Erythroblast (primary cell): ENCODE results near the gene TTC16.

Source experiments
- GATA1 ChIP-seq: IDR thresholded peaks from 2 replicates; pipeline ENCODE4 v1.6.1; 2011; ENCODE audit warnings: low read depth, mild to moderate bottlenecking, control low read depth, low read length, moderate library complexity
- POLR2A ChIP-seq: IDR thresholded peaks from 2 replicates; pipeline ENCODE4 v1.6.1; 2011; ENCODE audit warnings: mild to moderate bottlenecking, low read length

DNA sequence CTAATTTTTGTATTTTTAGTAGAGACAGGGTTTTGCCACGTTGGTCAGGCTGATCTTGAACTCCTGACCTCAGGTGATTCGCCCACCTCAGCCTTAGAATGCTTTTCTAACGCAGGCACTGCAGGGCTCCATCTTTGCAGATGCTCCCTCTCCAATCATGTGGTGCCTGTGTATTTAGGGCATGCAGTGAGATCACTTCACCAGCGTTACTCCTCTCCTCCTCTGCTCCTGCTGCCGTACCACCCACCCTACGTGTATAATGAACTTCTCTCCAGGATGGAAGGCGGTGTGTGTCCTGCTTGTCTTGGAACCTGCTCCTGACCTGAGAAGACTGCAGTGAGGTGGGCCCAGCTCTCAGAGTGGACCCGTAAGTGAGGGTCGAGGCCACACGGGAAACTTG is 22.7 kb upstream of the TTC16 start:
- TF ChIP-seq POLR2A (no peak), GATA1 (no peak)
